Breast epithelium (tissue), 4 donors: Measurements from ENCODE around the gene FCER2. TPM values are rescaled to one million over a fixed set of nuclear protein-coding genes. Genes with fewer than 3 reads are reported as not detected.

Source experiments
- DNase-seq, 2 donors: peaks; one replicate each; pipeline ENCODE4 v3.0.0-alpha.2; 2019; ENCODE audit warnings: low spot score in 2 of 2
- H3K27ac ChIP-seq, 2 donors: fragments of 200-600 bp; sonication (generic) in 1 of 2; one replicate each; pipeline ENCODE4 v1.5.1; 2016 to 2019; ENCODE audit warnings: mild to moderate bottlenecking in 1 of 2
- H3K27me3 ChIP-seq, 2 donors: fragments of 200-600 bp; sonication (generic) in 1 of 2; one replicate each; pipeline versions ENCODE4 v1.5.1 to v1.6.0; 2017 to 2019; ENCODE audit warnings: control low read depth in 1 of 2, mild to moderate bottlenecking in 1 of 2
- H3K36me3 ChIP-seq: fragments of 200-600 bp; one replicate; pipeline ENCODE4 v1.5.1; 2019
- H3K4me1 ChIP-seq, 2 donors: fragments of 200-600 bp; sonication (generic); one replicate each; pipeline ENCODE4 v1.5.1; 2016 to 2019; ENCODE audit warnings: control low read depth in 1 of 2
- H3K4me3 ChIP-seq, 3 donors: fragments of 200-600 bp; sonication (generic); 1 replicate in 2 of 3; 2 replicates in 1 of 3; pipeline ENCODE4 v1.5.1; 2016 to 2019; ENCODE audit warnings: mild to moderate bottlenecking in 3 of 3, moderate library complexity in 2 of 3
- H3K9me3 ChIP-seq, 2 donors: fragments of 200-600 bp; sonication (generic) in 1 of 2; one replicate each; pipeline ENCODE4 v1.5.1; 2016 to 2019; ENCODE audit warnings: control low read depth in 1 of 2
- POLR2A ChIP-seq: fragments of 450-650 bp; IDR thresholded peaks from one replicate; pipeline ENCODE4 v1.6.1; 2016; ENCODE audit warnings: antibody characterized with exemption, mild to moderate bottlenecking, moderate library complexity
- POLR2AphosphoS5 ChIP-seq, 3 donors: sonication (generic); formaldehyde crosslinking; IDR thresholded peaks; one replicate each; pipeline ENCODE4 v1.6.1; 2017; ENCODE audit warnings: antibody characterized with exemption in 3 of 3
- intact Hi-C: fragments of 100-400 bp; cut with DNase I; formaldehyde crosslinking; loops from one replicate; pipeline ENCODE4 v1.15.1; 2023; ENCODE audit warnings: low total_unique reads
- total RNA-seq, 3 donors: library from RNA; depleted of rRNA; stranded (reverse); fragments of >200 nt; gene quantifications; one replicate each; pipeline ENCODE4 v1.1.0, GENCODE V29; 2016
- TF ChIP-seq, protein P1 (sequence below), 3 donors: fragments of 450-650 bp; IDR thresholded peaks; one replicate each; pipeline ENCODE4 v1.5.1; 2016 to 2017; ENCODE audit warnings: antibody characterized with exemption in 3 of 3, mild to moderate bottlenecking in 3 of 3, moderate library complexity in 3 of 3

The FCER2 gene
- total RNA-seq, 3 donors from 2014 or later, result 0.29 to 0.48 TPM; not detected in 1

DNA sequence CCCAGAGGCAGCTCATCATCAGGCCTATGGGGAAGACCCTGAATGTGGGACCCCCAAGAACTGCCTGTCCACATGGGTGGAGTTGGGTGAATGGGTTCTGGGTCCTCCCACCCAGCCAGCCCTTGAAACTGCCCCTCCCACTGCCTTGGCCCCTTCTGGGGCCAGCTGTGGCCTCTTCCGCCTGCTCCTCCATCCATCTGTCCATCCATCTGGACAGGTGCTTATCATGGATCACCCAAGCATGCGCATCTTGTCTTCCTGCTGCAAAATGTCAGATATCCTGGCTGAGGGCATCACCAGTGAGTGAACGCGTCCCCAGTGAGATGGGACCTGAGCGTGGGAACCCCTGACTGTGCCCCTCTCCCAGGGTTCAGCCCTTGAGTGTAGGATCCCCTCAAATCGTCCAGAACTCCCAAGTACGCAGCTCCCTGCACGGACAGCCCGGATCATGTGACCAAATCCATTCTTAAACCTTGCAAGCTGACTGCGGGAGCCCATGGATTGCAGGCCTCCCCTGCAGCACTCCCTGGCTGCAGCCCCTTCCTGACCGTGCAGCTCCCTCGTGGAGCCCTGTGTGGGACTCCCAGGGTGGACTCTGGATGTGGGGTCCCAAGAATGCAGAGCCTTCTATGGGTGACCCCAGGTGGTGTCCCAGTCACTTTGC lies 63.0 kb downstream of the FCER2 start:
- Histone ChIP-seq H3K4me3 (no peak overlapping the region), H3K27ac (no peak overlapping the region), H3K27me3 (no peaks in the 10 kb centered on the region), H3K9me3 (no peaks in the 10 kb centered on the region), H3K36me3 (no peaks in the 10 kb centered on the region), H3K4me1 (no peaks in the 10 kb centered on the region)
- TF ChIP-seq, protein P1, sequence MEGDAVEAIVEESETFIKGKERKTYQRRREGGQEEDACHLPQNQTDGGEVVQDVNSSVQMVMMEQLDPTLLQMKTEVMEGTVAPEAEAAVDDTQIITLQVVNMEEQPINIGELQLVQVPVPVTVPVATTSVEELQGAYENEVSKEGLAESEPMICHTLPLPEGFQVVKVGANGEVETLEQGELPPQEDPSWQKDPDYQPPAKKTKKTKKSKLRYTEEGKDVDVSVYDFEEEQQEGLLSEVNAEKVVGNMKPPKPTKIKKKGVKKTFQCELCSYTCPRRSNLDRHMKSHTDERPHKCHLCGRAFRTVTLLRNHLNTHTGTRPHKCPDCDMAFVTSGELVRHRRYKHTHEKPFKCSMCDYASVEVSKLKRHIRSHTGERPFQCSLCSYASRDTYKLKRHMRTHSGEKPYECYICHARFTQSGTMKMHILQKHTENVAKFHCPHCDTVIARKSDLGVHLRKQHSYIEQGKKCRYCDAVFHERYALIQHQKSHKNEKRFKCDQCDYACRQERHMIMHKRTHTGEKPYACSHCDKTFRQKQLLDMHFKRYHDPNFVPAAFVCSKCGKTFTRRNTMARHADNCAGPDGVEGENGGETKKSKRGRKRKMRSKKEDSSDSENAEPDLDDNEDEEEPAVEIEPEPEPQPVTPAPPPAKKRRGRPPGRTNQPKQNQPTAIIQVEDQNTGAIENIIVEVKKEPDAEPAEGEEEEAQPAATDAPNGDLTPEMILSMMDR (IDR thresholded peaks at IDR 0.05), result no peak
- TF ChIP-seq POLR2AphosphoS5 (IDR thresholded peaks at IDR 0.05) (no peak), POLR2A (no peak)
- no peak for DNase-seq
- intact Hi-C loops, result no loop called here

Other genes starting within 250 kb of the FCER2 start
- 1 to 10 TPM; 5.4 to 9.8 (median 7.2) TPM for gene PEX11G, start 213.1 kb downstream of the FCER2 start, total RNA-seq
- gene ZNF358, start 186.0 kb downstream of the FCER2 start, total RNA-seq, result 10 to 100 TPM; 34.0 to 65.3 (median 34.7) TPM
- gene MCOLN1, start 179.5 kb downstream of the FCER2 start, total RNA-seq, result 10 to 100 TPM; 11.5 to 35.2 (median 16.4) TPM
- 10 to 100 TPM; 35.8 to 56.4 (median 45.8) TPM for gene PNPLA6, start 166.4 kb downstream of the FCER2 start, total RNA-seq
- 10 to 100 TPM in 1 of 3 donors, 1 to 10 TPM in 1, not detected in 1; 5.6 to 14.2 TPM for gene CAMSAP3, start 106.3 kb downstream of the FCER2 start, total RNA-seq
- 10 to 100 TPM; 41.3 to 49.0 (median 41.9) TPM for gene XAB2, start 72.6 kb downstream of the FCER2 start, total RNA-seq
- 10 to 100 TPM; 23.7 to 40.4 (median 33.1) TPM for gene PET100, start 72.3 kb downstream of the FCER2 start, total RNA-seq
- 1 to 10 TPM in 2 of 3 donors, not detected in 1; 4.9 to 6.7 TPM for gene PCP2, start 68.4 kb downstream of the FCER2 start, total RNA-seq
- 10 to 100 TPM; 15.4 to 55.3 (median 37.0) TPM for gene STXBP2, start 65.0 kb downstream of the FCER2 start, total RNA-seq
- not detected for gene RETN, start 33.1 kb downstream of the FCER2 start, total RNA-seq
- gene MCEMP1, start 25.0 kb downstream of the FCER2 start, total RNA-seq, result 1 to 10 TPM in 2 of 3 donors, not detected in 1; 1.0 to 2.4 TPM
- gene TRAPPC5, start 21.3 kb downstream of the FCER2 start, total RNA-seq, result 10 to 100 TPM; 34.7 to 84.0 (median 62.6) TPM
- 1 to 10 TPM in 2 of 3 donors, not detected in 1; 1.3 to 3.7 TPM for gene CLEC4G, start 30.0 kb upstream of the FCER2 start, total RNA-seq
- gene CD209, start 45.4 kb upstream of the FCER2 start, total RNA-seq, result 1 to 10 TPM; 2.3 to 9.8 (median 2.6) TPM
- 1 to 10 TPM in 1 of 3 donors, not detected in 2; 1.3 TPM for gene CLEC4M, start 61.1 kb upstream of the FCER2 start, total RNA-seq
- 10 to 100 TPM in 1 of 3 donors, 1 to 10 TPM in 2; 7.5 to 12.5 (median 9.2) TPM for gene EVI5L, start 128.1 kb upstream of the FCER2 start, total RNA-seq
- 1 to 10 TPM in 1 of 3 donors, under 1 TPM in 1, not detected in 1; 0.59 to 2.0 TPM for gene PRR36, start 172.3 kb upstream of the FCER2 start, total RNA-seq
- 10 to 100 TPM in 1 of 3 donors, 1 to 10 TPM in 2; 1.4 to 15.1 (median 6.6) TPM for gene LRRC8E, start 186.4 kb upstream of the FCER2 start, total RNA-seq
- 10 to 100 TPM; 13.3 to 17.1 (median 13.8) TPM for gene MAP2K7, start 201.7 kb upstream of the FCER2 start, total RNA-seq
- 1 to 10 TPM in 1 of 3 donors, not detected in 2; 2.3 TPM for gene TGFBR3L, start 212.7 kb upstream of the FCER2 start, total RNA-seq
- gene SNAPC2, start 218.2 kb upstream of the FCER2 start, total RNA-seq, result 10 to 100 TPM; 13.8 to 14.8 (median 13.8) TPM
- 1 to 10 TPM in 2 of 3 donors, under 1 TPM in 1; 0.32 to 9.5 (median 5.6) TPM for gene CTXN1, start 224.0 kb upstream of the FCER2 start, total RNA-seq
- gene TIMM44, start 241.5 kb upstream of the FCER2 start, total RNA-seq, result 10 to 100 TPM; 29.3 to 59.6 (median 57.8) TPM